ENCODE measurements around the gene TARS1.

The TARS1 gene

DNA sequence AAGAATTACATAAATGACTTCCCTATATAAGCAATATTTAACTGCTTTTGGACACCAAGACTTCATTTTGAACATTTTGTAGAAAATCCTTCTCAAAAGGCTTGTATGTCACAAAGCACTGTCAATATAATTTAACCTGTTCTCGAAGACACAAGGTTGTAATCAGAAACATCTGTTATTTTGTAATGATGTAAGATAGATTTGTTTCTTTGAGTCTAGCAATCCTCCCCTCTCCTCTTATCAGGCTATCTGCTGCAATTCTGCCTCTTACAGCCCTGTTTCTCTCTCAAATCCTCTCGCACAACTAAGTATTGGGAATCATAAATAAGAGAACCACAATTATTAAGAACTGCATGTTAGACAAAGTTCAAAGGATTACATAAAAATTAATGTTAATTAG is 18.6 kb upstream of the TARS1 start:
- TF ChIP-seq, protein P1, sequence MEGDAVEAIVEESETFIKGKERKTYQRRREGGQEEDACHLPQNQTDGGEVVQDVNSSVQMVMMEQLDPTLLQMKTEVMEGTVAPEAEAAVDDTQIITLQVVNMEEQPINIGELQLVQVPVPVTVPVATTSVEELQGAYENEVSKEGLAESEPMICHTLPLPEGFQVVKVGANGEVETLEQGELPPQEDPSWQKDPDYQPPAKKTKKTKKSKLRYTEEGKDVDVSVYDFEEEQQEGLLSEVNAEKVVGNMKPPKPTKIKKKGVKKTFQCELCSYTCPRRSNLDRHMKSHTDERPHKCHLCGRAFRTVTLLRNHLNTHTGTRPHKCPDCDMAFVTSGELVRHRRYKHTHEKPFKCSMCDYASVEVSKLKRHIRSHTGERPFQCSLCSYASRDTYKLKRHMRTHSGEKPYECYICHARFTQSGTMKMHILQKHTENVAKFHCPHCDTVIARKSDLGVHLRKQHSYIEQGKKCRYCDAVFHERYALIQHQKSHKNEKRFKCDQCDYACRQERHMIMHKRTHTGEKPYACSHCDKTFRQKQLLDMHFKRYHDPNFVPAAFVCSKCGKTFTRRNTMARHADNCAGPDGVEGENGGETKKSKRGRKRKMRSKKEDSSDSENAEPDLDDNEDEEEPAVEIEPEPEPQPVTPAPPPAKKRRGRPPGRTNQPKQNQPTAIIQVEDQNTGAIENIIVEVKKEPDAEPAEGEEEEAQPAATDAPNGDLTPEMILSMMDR (IDR thresholded peaks at IDR 0.05; ENCODE audit: low read depth, low read length): no peak
- no peak overlapping the region for H3K4me3 ChIP-seq (replicated peaks in 1 of 2; ENCODE audit: low read depth in 2 of 2, low read length in 2 of 2)
- no peak for DNase-seq (ENCODE audit: low read depth in 2 of 2)

DNA sequence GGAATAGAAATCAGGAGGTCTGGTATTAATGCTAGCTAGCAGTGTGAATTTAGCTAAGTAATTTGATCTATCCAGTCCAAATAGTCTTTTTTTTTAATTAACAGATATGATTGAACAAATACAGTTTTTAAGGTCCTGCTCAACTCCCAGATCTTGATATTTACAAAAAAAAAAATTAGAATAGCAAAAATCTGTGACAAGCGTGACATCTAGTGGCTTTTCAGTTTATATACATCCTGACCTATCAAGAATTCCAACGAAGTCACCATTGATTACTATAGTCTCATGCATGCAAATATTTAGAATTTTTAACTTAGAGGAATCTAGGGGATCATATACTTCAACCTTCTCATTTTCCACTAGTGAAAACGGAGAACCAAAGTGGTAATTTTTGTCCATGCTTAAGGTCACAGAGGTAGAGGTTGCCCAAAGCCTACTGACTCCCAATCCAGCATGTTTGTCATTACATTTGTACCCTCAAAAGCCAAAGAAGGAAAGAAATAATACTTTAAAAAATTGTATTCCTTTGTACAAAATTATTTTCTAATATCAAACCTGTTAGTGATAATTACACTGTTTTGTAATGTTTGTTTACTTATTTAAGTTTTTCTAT is 17.6 kb upstream of the TARS1 start:
- TF ChIP-seq, protein P1 (IDR thresholded peaks at IDR 0.05; ENCODE audit: low read depth, low read length): peak; percentile 15
- no peak overlapping the region for H3K4me3 ChIP-seq (replicated peaks in 1 of 2; ENCODE audit: low read depth in 2 of 2, low read length in 2 of 2)
- peak; percentile 67 to 75 for DNase-seq (ENCODE audit: low read depth in 2 of 2)

DNA sequence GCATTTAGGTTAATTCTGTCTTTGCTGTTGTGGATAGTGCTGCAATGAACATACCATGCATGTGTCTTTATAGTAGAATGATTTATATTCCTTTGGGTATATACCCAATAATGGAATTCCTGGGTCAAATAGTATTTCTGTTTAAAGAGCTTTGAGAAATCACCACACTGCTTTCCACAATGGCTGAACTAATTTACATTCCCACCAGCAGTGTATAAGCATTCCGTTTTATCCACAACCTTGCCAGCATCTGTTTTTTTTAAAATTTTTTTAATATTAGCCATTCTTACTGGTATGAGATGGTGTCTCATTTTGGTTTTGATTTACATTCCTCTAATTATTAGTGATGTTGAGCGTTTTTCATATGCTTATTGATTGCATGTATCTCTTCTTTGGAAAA is 15.5 kb upstream of the TARS1 start:
- DNase-seq (ENCODE audit: low read depth in 2 of 2): no peak
- TF ChIP-seq, protein P1 (IDR thresholded peaks at IDR 0.05; ENCODE audit: low read depth, low read length): no peak
- H3K4me3 ChIP-seq (replicated peaks in 1 of 2; ENCODE audit: low read depth in 2 of 2, low read length in 2 of 2): no peak overlapping the region

DNA sequence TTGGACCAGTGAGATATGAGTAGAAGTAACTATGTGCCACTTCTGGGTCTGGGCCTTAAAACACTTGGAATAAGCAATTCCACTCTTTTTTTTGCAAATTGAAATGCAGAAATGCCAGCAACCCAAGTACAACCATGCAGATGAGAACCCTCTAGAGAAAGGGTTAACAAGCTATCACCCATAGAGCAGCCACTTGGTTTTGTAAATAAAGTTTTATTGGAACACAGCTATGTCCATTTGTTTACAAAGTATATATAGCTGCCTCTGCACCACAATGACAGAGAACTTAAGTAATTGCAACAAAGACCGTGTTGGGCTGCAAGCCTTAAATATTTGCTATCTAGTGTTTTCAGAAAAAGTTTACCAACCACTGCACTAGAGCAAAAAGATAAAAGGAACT is 9.8 kb upstream of the TARS1 start:
- TF ChIP-seq, protein P1 (IDR thresholded peaks at IDR 0.05; ENCODE audit: low read depth, low read length): no peak
- DNase-seq (ENCODE audit: low read depth in 2 of 2): no peak
- no peak overlapping the region for H3K4me3 ChIP-seq (replicated peaks in 1 of 2; ENCODE audit: low read depth in 2 of 2, low read length in 2 of 2)

DNA sequence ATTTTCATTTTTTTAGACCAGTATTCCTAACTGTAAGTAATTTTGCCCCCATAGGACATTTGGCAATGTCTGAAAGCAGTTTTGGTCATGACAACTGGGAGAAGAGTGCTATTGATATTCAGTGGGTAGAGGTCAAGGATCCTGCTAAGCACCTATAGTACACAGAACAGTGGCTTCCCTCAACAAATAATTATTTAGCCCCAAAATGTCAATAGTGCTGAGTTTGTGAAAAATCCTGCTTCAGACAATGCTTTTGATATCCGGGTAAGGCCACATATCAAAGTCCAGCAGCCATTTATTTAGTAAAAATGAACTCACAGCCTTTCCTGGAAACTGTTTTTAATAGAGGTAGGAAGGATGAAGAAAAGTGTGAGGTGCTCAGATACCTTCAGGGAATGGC is 8.1 kb upstream of the TARS1 start:
- no peak overlapping the region for H3K4me3 ChIP-seq (replicated peaks in 1 of 2; ENCODE audit: low read depth in 2 of 2, low read length in 2 of 2)
- TF ChIP-seq, protein P1 (IDR thresholded peaks at IDR 0.05; ENCODE audit: low read depth, low read length): no peak
- no peak for DNase-seq (ENCODE audit: low read depth in 2 of 2)

DNA sequence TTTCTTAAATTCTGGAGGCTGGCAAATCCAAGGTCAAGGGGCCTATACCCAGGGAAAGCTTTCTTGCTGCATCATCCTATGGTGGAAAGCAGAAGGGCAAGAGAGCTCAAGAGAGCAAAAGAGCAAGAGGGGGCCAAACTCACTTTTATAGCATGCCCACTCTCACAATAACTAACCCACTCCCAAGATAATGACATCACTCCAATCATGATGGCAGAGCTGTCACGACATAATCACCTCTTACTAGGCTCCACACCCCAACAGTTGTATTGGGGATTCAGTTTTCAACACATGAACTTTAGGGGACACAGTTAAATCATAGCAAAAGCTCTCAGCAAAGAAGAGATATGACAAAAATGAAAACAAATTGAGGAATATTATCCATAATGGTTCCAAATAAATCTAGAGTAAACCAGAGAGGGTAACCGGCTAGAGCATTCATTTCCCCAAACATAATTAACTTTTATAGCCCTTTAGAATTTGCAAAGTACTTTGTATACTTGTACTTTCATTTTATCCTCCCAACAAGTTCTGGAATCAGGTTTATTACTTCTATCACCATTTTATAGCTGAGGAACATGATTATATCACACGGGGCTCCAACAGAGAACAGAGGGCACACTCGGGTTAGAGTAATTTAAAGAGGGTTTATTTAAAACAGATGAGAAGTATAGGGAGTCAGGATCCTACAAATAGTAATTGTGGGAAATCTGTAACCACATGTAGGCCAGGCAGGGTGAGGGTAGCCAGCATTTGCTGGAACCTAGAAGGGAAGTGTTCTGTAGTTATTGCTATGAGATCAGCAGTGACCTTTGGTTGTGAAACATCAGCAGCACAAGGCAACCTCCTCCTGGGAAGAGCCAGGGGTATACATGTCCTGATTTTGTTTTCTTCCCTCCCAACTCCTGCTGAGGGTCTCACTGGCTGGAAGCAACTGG is 7.2 kb upstream of the TARS1 start:
- H3K4me3 ChIP-seq (replicated peaks in 1 of 2; ENCODE audit: low read depth in 2 of 2, low read length in 2 of 2): no peak overlapping the region
- DNase-seq (ENCODE audit: low read depth in 2 of 2): peak; percentile 27 to 44
- TF ChIP-seq, protein P1 (IDR thresholded peaks at IDR 0.05; ENCODE audit: low read depth, low read length): no peak

Measured in cardiac fibroblast (primary cell).